Embryonic facial prominence (tissue), 1 donor: ENCODE measurements around the gene KCNN1.
"Not testable (repeated sequence)": the region's sequence is repeated elsewhere in the genome, so short reads cannot be mapped to it uniquely, and the experiment has no call there.

Experiments used
- DNase-seq: peaks from one replicate; pipeline ENCODE4 v3.0.0-alpha.2; 2016; ENCODE audit errors: extremely low spot score

The KCNN1 gene

DNA sequence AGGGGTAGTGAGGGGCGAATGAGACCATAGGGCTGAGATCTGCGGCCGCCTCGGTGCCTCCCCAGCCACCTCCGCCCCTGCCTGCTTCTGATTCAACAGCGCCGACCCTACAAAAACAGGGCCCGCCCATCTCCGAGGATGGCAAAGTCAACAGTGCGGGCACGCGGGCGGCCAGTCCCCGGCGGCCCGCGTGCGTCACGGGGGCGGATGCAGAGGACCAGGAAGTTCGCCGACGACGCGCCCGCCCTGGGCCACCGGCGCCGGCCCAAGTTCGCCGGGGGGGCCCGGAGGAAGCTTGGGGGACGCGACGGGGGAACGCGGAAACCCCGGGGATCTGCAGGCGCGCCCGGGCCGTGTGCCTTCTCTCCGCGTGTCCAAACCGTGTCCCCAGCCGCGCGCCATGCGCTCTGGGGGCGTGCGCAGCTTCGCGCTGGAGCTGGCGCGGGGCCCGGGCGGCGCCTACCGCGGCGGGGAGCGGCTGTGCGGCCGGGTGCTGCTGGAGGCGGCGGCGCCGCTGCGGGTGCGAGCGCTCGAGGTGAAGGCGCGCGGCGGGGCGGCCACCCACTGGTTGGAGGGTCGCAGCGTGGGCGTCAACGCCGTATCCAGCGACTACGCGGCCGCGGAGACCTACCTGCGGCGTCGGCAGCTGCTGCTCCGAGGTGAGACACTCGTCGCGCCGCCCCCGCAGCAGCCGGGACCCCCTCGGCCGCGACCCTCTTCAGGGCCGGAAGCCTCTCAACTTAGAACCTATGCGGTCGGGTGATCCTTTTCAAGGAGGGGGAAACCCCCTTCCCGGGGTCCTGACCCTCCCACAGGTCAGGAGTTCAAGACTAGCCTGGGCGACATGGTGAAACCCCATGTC is 34.2 kb downstream of the KCNN1 start:
- peak; percentile 21 for DNase-seq

DNA sequence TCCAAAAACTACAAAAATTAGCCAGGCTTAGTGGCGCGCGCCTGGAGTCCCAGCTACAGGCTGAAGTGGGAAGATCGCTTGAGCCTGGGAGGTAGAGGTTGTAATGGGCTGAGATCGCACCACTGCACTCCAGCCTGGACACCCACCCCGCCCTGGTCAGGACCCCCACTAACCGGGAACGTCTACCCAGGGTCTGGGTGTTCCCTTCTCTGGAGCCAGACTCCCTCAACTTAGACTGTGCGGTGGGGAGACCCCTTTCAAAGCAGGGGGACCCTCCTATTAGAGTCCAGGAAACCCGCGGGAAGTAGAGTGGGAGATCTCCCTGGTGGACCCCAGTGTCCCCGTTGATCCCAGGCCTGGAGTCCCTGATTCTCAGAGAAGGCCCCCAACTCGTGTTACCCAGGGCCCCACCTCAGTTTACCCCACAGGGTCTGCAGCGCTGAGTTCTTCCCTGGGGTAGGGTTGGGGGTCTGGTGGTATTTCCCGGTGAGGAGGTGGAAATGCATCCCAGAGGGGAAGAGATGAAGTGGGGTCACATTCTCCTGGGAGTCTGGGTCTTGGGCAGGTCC is 35.0 kb downstream of the KCNN1 start:
- no peak for DNase-seq

DNA sequence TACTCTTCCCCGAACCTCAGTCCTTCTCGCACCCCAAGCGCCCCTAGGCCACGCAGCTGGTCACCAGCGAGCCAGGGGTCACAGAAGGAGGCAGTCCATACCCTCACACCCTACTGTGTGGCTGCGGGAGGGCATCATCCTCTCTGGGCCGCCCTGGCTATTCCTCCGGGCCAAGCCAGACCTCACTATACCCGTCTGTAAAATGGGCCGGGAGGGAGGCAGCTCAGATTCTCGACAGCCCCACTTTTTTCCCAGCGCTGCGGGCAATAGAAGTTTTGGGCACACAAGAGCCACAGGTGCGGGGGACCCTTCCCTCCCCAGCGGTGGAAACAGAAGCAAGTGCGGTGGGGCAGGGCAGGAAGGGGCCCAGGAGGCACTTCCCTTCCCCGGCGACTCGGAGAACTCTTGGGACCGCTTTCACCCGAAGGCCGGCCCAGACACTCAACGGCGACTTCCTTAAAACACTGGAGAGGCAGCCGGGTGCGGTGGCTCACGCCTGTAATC is 35.5 kb downstream of the KCNN1 start:
- no peak for DNase-seq

DNA sequence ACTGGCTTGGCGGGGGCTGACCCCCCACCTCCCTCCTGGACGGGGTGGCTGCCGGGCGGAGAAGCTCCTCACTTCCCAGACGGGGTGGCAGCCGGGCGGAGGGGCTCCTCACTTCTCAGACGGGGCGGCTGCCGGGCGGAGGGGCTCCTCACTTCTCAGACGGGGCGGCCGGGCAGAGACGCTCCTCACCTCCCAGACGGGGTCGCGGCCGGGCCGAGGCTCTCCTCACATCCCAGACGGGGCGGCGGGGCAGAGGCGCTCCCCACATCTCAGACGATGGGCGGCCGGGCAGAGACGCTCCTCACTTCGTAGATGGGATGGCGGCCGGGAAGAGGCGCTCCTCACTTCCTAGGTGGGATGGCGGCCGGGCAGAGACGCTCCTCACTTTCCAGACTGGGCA is 38.8 kb downstream of the KCNN1 start:
- not testable (repeated sequence) for DNase-seq

DNA sequence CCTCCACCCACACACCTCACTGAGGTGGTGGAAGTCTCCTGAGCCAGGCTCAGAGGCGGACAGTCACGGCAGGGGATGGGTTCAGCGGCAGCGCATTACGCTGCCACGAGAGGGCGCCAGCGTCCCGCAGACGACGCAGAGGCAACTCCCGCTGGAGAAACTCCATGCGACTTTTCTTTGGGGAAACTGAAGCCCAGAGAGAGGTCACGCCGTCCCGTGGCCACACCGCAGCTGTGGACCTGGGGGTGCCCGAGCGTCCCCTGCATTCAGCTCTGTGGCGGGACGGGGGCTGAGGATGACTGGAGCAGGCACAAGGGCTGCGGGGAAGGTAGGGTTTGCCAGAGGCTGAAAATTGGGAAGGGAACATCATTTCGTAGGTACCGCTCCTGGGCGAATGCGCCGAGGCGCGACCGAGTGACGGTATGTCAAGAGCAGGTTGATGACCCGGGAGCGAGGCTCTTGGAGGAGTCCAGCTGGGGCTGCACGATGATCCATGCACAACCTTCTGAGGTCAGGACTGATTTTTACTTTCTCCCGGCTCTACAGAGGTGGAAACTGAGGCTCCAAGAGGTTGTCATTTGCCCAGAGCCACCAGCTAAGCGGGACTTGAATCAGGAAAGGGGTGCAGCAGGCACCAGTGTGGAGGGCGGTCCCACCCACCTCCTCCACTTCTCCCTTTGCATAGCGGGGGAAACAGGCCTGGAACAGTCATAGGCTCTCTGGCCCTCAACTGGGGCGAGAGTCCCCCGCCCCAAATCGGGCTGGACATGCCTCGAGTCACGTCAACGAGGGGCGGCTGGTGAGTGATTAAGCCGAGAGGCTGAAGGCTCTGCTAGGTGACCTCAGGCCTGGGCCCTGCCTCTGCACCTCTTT is 40.4 kb downstream of the KCNN1 start:
- peak; percentile 52 for DNase-seq

DNA sequence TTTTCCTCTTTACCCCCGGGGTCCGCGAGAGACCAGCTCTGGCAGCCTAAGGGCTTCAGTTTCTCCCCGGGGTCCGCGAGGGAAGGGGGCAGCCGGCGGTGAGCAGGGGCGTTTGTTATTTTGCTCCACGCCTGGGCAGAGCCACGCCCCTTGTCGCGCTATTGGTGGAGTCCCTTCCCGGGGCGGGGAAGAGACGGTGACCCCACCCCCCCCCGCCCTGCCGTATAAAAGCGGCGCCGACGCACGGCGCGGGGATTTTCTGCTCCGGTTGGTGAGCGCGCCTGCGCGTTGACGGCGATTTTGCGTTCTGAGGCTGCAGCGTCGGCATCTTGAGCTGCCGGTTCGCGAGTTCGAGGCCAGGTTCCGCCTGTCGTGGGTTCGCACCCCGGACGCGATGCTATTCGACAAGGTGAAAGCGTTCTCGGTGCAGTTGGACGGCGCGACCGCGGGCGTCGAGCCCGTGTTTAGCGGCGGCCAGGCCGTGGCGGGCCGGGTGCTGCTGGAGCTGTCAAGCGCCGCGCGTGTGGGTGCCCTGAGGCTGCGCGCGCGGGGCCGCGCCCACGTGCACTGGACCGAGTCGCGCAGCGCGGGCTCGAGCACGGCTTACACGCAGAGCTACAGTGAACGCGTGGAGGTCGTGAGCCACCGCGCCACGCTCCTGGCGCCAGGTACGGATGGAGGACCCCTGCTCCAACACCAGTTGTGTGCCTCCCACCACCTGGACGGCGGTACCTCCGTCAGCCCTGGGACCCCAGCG is 41.2 kb downstream of the KCNN1 start, which contains the start of gene ARRDC2:
ARRDC2 (plus strand) TSS at position 254 of the 757 bp plus-strand sequence; CDS start at position 395, 141 bp downstream.
- peak; percentile 77 for DNase-seq

DNA sequence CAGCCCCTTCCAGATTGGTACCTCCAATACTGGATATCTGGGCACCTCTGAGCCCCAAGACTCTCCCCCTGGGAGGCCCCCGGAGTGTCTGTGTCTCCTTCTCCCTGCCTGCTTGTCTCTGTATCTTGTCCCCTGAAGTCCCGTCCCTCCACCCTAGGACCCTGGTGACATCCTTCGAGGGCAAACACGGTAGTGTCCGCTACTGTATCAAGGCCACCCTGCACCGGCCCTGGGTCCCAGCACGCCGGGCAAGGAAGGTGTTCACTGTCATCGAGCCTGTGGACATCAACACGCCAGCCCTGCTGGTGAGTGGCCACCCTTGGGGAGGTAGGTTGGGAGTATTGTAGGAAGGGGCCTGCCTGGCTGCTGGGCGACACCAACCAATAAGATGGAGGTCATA is 41.9 kb downstream of the KCNN1 start:
- no peak for DNase-seq

DNA sequence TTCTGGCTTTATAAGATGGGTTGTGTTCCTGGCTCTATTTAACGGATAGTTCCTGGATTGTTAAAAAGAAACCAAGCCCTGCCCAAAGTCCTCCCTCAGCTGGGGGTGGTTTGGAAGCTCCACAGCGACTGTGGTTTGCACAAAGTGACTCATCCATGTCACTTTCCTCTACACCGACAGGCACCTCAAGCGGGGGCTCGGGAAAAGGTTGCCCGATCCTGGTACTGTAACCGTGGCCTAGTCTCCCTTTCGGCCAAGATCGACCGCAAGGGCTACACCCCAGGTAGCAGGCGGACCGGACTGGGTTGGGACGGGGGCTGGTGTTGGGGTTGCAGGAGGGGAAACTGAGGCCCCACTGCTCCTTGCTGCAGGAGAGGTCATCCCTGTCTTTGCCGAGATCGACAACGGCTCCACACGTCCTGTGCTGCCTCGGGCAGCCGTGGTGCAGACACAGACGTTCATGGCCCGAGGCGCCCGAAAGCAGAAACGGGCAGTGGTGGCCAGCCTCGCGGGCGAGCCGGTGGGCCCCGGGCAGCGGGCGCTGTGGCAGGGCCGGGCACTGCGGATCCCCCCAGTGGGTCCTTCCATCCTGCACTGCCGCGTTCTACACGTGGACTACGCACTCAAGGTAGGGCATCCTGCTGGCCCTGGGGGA is 42.6 kb downstream of the KCNN1 start:
- no peak for DNase-seq

DNA sequence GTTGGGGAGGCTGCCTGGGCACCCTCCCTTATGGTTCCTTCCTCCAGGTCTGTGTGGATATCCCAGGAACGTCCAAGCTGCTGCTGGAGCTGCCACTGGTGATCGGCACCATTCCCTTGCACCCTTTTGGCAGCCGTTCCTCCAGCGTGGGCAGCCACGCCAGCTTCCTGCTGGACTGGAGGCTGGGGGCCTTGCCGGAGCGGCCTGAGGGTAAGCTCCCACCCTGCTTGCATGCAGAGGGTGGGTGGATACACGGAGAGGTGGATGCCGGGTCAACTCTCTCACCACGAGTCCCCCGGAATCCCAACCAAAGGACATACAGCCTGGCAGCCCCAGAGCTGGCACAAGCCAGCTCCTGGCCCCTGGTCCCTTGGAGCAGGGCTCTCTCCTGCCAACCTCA is 43.2 kb downstream of the KCNN1 start:
- DNase-seq: no peak

DNA sequence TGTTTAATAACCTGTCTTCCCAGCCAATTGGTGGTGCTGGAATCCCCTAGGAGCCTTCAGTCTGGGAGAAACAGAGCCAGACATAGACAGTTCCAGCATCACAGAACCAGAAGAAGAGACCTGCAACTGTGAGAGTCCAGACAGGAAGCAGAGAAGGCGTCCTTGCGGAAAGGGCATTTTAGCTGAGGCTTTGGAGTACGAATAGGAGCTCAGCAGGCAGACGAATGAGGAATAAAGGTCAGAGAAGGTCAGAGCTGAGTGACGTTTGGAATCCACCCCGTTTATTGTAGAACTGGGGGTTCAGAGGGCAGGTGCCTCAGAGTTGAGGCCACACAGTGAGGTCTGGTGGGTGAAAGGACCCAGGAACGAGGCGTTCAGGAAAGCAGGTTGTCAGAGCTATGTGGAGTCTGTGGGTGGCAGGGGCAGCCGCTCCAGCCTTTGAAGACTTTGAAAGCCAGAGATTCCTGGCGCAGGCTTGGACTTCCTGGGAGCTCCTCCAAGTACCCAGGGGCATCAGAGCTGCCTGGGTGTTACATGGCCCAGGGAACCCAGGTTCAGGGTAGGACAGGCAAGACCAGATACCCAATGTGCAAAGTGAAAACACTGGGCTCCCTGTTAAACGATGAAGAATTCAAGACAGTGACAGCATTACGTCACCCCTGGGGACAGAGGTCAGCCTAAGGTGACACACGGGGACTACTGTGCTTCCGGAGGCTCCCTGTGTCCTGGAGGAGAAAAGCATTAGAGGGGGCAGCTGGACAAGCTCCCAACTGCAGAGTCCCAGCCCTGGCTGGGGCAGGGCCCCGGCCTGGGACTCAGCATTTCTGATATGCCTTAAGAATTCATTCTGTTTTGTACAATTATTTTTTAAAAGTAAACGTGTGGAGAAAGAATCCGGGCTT is 46.6 kb downstream of the KCNN1 start:
- DNase-seq: no peak

DNA sequence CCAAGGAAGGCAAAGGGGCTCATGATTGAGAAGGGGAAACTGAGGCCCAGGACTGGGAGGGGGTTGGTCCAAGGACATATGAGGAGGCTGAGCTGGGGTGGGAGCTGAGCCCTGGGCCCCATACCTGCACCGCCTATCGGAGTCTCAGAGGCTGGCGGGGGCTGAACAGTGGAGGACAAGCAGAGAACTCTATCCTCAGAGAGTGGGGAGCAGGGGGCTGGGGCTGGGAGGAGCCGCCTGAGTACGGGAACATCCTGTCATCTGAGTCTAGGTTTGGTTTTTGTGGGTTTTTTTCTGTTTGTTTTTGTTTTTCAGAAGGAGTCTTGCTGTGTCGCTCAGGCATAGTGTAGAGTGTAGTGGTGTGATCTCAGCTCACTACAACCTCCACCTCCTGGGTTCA is 47.3 kb downstream of the KCNN1 start:
- no peak for DNase-seq

DNA sequence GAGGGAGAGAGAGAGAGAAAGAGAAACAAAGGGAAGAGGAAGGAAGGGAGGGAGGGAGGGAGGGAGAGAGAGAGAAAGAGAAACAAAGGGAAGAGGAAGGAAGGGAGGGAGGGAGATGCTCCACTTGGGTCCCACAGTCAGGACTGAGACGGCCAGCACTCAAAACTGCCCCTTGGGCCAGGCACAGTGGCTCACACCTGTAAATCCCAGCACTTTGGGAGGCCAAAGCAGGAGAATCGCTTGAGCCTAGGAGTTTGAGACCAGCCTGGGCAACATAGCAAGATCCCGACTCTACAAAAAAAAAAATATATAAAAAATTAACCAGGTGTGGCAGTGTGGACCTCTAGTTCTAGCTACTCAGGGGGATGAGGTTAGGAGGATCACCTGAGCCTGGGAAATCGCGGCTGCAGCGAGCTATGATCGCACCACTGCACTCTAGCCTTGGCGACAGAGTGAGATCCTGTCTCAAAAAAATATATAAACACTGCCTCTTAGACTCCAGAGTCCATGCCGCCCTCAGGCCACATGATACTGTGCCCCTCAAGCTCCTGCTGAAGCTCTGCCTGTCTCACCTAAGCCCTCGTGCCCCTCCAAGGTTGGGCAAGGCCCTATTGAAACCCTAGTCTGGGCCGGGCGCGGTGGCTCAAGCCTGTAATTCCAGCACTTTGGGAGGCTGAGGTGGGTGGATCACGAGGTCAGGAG is 49.5 kb downstream of the KCNN1 start:
- DNase-seq: no peak

DNA sequence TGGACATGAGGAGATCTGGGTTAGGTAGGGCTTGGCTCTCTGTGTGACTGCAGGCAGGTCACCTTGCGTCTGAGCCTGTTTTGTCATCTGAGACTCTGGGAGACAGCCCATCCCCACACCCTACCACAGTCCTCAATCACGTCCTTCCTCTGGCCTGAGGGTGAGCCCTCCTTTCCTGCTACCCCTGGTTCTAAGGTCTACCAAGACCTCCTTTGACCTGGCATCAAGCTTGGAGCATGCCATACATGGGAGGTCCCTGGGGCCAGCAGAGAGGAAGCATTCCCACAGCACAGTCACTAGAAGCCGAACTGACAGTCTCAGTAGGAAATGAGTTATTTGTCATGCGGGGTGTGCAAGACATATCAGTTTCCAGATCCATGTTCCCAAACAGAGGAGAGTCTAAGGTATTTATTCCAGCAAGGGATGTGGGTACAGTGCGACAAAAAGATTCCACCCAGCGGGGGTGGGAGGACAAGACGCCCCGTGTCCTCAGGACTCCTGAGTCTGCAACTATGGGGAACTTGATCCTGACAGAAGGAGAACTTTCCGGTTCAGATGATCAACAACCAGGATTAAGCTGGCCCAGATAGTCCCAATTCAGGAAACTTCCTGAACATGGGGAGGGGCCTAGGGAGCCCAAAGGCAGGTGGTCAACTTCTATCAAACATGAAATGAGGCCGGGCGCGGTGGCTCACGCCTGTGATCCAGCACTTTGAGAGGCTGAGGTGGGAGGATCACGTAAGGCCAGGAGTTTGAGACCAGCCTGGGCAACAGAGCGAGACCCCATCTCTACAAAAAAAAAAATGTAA is 50.6 kb downstream of the KCNN1 start:
- no peak for DNase-seq

DNA sequence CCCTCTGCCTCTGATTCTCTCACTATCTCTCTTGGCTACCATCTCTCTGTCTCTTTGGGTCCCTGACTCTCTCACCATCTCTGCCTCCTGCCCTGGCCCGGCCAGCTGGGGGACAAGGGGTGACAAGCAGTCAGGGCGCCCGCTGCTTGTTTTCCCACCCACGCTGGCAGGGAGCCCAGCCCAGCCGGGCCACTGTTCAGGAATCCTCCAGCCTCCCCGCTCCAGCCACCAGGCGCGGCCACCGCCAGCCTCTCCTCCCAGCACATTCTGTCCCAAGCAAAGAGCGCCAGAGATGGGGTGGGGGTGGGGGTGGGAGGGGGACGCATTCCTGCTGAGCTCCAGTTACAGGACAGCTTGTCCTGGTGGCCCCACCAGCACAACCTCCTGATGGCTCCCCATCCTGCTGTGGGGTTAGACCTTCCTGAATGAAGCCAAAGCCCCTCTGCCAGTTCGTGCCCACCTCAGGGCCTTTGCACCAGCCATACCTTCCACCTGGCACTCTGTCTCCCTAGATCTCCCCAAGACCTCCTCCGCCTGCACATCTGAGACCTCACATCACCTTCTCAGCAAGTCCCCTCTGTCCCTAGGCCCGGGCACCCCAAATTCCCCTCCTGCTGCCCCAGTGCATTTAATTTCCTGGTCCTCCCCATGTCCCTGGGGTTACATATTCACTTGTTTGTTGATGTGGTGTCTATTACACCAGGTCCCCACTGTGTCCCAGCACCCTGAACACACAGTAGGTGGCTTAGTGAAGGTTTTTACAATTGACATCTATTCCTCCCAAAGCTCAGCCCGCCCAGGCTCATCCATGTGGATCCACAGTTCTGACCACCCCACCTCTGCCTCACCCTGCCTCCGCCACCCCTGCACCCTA is 53.5 kb downstream of the KCNN1 start:
- no peak for DNase-seq

DNA sequence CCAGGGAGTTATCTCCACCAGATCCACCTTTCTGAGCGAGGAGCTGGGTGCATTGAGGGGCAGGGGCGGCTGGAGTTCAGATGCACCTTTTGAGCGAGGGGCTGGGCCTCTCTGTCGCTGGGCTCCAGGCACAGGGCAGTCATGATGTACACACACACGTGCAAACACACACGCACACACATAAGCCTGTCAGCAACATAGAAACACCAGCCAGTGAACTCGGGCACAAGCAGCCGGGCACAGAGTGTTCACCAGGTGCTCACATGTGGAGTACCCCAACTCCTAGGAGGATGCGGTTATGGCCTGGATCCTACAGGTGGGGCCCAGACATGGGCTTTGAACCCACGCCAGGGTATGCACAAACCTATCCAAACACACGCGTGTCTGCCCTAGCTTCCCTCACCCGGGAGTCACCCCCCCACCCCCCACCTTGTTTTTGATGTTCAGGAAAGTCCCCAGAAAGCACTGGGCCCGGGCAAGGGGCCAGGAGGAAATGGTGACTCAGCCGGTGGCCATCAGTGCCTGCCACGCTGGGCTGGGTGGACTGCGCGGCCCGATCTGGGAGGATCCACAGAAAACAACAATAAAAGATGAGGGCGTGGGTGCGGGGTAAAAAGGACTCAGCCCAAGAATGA is 54.3 kb downstream of the KCNN1 start:
- no peak for DNase-seq

DNA sequence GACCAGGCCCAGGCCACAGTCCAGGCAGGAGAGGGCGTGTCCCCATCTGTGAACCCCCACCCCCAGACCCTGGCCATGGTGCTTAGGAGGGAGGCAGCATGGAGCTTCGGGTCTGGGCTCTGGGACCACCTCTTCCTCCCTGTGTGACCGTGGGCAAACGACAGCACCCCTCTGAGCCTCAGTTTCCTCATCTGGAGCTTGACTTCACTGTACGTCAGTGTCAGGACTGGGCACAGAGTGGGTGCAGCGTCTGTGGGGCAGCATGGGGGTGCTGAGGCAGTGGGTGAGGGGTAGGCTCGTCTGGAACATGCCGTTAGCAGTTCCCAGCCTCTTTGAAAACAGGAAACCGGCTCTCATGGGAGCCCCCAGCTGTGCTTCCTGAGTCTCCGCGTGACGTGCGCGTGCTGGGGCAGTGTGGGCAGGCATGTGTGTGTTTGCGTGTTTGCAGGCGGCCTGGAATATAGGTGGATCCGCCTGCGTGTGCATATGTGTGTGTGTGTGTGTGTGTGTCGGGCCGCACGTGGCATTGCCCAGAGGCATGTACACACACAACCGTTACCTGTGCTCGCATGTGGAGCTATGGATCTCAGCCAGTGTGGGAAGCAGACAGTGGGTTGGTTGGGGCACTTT is 56.8 kb downstream of the KCNN1 start:
- no peak for DNase-seq
